Measurements from ENCODE around the gene VRK3. TPM values are rescaled to one million over a fixed set of nuclear protein-coding genes. Genes with fewer than 3 reads are reported as not detected.

Gene VRK3
- total RNA-seq, 1 donor from 2014 or later = 43.4 TPM

DNA sequence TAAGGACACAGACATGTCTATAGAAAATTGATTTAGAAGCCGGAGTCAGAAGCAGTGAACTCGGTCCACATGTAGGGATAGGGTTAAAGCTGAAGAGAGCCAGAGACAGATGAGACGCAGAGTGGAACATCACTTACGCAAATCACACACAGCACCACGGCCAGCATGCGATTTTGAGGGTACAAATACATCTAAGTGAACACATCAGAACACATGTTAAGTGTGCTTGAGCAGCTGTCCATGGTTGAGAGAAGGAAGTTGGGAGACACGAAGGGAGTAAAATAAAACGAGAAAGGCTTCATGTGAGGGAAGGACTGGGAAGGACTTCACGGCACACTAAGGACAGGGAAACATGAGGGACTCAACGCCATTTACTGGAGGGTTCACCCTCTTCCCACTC is 38.8 kb downstream of the VRK3 start:
- H3K27ac Mint-ChIP-seq (ENCODE audit: unreplicated experiment) = no peak overlapping the region
- no peak overlapping the region for H3K4me3 Mint-ChIP-seq
- peaks cover 4% of the 10 kb centered on the region for H3K4me1 Mint-ChIP-seq
- peaks cover 3% of the 10 kb centered on the region for H3K36me3 Mint-ChIP-seq (ENCODE audit: low read depth)
- no peaks in the 10 kb centered on the region for H3K27me3 Mint-ChIP-seq (ENCODE audit: low read depth)
- no peak for DNase-seq (ENCODE audit: low read depth, low spot score)
- H3K9me3 Mint-ChIP-seq = peaks cover 2% of the 10 kb centered on the region
- TF ChIP-seq, protein P1, sequence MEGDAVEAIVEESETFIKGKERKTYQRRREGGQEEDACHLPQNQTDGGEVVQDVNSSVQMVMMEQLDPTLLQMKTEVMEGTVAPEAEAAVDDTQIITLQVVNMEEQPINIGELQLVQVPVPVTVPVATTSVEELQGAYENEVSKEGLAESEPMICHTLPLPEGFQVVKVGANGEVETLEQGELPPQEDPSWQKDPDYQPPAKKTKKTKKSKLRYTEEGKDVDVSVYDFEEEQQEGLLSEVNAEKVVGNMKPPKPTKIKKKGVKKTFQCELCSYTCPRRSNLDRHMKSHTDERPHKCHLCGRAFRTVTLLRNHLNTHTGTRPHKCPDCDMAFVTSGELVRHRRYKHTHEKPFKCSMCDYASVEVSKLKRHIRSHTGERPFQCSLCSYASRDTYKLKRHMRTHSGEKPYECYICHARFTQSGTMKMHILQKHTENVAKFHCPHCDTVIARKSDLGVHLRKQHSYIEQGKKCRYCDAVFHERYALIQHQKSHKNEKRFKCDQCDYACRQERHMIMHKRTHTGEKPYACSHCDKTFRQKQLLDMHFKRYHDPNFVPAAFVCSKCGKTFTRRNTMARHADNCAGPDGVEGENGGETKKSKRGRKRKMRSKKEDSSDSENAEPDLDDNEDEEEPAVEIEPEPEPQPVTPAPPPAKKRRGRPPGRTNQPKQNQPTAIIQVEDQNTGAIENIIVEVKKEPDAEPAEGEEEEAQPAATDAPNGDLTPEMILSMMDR (conservative IDR thresholded peaks at IDR 0.05) = no peak

DNA sequence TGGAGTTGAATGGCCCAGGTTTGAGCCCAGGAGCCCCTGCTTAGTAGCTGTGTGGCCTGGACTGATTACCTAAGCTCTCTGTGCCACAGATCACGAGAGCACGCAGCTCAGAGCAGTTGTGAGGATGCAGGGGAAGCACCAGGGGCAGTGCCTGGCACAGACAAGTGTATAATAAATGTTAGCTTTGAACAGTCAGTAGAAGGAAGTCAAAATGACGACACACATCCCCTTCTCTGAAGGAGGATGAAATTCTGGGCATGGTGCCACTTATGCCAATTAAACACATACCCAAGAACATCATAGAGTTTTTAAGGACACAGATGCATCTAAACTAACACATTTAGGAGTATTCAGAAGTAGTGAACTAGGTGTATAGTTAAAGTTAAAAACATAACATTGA is 39.3 kb downstream of the VRK3 start:
- DNase-seq (ENCODE audit: low read depth, low spot score) = no peak
- Mint-ChIP-seq H3K4me3 (no peak overlapping the region), H3K4me1 (peaks cover 4% of the 10 kb centered on the region), H3K9me3 (peaks cover 2% of the 10 kb centered on the region), H3K27ac (ENCODE audit: unreplicated experiment) (no peak overlapping the region), H3K36me3 (ENCODE audit: low read depth) (peaks cover 3% of the 10 kb centered on the region), H3K27me3 (ENCODE audit: low read depth) (no peaks in the 10 kb centered on the region)
- TF ChIP-seq, protein P1 (conservative IDR thresholded peaks at IDR 0.05) = no peak

DNA sequence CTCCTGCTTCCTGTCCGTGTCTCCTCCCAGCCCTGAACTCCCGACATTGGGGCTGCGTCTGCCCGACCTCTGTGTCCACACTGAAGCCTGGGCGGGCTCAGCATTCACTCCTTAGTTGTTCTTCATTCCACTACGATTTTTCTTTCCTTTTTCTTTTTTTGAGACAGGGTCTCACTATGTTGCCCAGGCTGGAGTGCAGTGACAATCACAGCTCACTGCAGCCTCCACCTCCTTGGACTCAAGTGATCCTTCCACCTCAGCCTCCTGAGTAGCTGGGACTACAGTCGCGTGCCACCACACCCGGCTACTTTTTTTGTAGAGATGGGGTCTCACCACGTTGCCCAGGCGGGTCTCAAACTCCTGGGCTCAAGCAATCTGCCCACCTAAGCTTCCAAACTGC is 40.7 kb downstream of the VRK3 start:
- no peaks in the 10 kb centered on the region for H3K27me3 Mint-ChIP-seq (ENCODE audit: low read depth)
- H3K36me3 Mint-ChIP-seq (ENCODE audit: low read depth) = peaks cover 3% of the 10 kb centered on the region
- no peak overlapping the region for H3K27ac Mint-ChIP-seq (ENCODE audit: unreplicated experiment)

DNA sequence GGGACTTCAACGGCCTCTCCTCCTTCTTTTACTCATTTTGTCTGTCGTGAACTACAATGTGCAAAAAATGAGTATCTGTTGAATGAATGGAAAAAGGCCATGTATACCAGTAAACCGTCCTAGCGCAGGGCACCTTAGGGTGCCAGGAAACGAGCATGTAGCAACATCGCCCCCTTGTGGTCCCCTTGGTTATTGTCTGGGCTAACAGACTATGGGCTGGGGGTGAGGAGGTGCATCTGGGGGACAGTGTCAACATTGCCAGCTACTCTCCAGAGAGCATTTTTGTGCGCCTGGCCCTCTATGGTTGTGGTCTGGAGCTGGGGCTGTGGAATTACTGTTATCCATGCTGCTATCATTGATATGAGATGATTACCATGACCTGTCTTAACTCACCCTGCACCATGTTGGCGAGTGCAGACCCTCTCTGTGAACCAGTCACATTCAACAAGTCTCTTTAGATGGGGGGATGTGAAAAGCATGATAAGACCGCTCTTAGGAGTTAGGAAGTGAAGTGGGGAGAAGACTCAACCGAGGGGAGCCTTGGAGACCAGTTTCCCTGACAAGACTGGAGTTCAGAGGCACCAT is 41.4 kb downstream of the VRK3 start:
- DNase-seq (ENCODE audit: low read depth, low spot score) = peak; percentile 55
- Mint-ChIP-seq H3K4me1 (peaks cover 4% of the 10 kb centered on the region), H3K27ac (ENCODE audit: unreplicated experiment) (no peak overlapping the region), H3K36me3 (ENCODE audit: low read depth) (peaks cover 3% of the 10 kb centered on the region), H3K9me3 (peaks cover 2% of the 10 kb centered on the region), H3K27me3 (ENCODE audit: low read depth) (no peaks in the 10 kb centered on the region), H3K4me3 (no peak overlapping the region)
- TF ChIP-seq, protein P1 (conservative IDR thresholded peaks at IDR 0.05) = peak; percentile 92

More for the DNA sequence above, 40.7 kb downstream of the VRK3 start:
- Mint-ChIP-seq H3K9me3 (peaks cover 2% of the 10 kb centered on the region), H3K4me1 (peaks cover 4% of the 10 kb centered on the region), H3K4me3 (no peak overlapping the region)
- TF ChIP-seq, protein P1 (conservative IDR thresholded peaks at IDR 0.05) = no peak
- DNase-seq (ENCODE audit: low read depth, low spot score) = no peak

DNA sequence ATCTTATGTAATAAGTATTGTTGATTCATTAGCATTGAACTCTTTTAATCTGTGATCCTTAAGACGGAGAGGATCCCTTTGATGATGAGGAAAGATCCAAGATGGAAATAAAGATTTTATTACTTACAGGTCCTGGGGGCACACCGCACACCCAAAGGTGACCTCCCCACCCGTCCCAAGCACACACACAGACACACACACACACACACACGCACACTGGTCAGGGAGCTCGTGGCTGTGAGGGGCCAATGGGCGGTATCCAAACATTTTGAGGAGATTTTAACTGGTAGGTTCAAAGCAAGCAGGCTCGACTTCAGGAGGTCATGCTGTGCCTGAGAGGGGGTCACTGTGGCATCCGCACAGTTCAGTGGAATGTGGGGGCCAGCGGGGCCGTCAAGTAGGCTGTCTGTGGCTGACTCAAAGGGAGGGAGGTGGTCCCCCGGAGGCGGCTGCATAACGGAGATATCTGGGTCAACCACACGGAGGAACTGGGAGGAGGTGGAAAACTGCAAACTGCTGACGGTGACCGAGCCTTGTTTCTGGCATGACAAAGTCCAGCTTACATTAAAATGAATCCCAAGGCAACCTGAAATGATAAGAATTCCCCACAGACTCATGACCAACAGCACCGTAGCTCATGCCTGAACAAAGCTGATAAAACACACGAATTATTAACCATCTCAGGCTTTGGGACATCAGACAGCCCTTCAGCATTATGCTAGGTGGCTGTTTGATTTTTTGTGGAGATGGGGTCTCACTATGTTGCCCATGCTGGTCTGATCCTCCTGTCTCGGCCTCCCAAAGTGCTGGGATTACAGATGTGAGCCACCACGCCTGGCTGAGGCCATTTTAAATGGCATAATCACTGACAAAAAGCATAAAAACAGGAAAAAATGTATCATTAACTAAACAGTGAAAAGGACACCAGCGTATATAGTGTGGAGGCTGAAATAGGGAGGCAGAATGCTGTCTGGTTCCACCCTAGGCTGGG is 43.3 kb downstream of the VRK3 start:
- Mint-ChIP-seq H3K27me3 (ENCODE audit: low read depth) (no peaks in the 10 kb centered on the region), H3K9me3 (no peaks in the 10 kb centered on the region), H3K4me3 (no peak overlapping the region), H3K27ac (ENCODE audit: unreplicated experiment) (no peak overlapping the region), H3K36me3 (ENCODE audit: low read depth) (no peaks in the 10 kb centered on the region), H3K4me1 (no peaks in the 10 kb centered on the region)
- TF ChIP-seq, protein P1 (conservative IDR thresholded peaks at IDR 0.05) = no peak
- DNase-seq (ENCODE audit: low read depth, low spot score) = no peak

Measured in neural crest cell (in vitro differentiated cells).